Right lobe of liver (tissue), 6 donors: ENCODE data around the gene MLEC. TPM values are rescaled to one million over a fixed set of nuclear protein-coding genes. Genes with fewer than 3 reads are reported as not detected.

ENCODE experiments used
- ATAC-seq, 4 donors: fragments of 200-7000 bp; cut with Tn5 transposase; one replicate each; pipeline ENCODE4 v1.9.1; 2020; ENCODE audit warnings: mild to moderate bottlenecking in 4 of 4, moderate library complexity in 4 of 4
- DNase-seq, 3 donors: peaks; one replicate each; pipeline ENCODE4 v3.0.0-alpha.2; 2020
- H3K27ac ChIP-seq, 3 donors: fragments of 200-600 bp; one replicate each; pipeline ENCODE4 v1.8.0; 2022
- H3K27me3 ChIP-seq, 2 donors: fragments of 200-600 bp; one replicate each; pipeline ENCODE4 v1.8.0; 2022
- H3K36me3 ChIP-seq, 4 donors: fragments of 200-600 bp; sonication (generic) in 1 of 4; one replicate each; pipeline versions ENCODE4 v1.5.1 to v1.8.0; 2017 to 2022; ENCODE audit warnings: control low read depth in 1 of 4
- H3K4me1 ChIP-seq, 4 donors: fragments of 200-600 bp; sonication (generic) in 1 of 4; one replicate each; pipeline versions ENCODE4 v1.5.1 to v1.8.0; 2017 to 2022; ENCODE audit warnings: control low read depth in 1 of 4
- H3K4me3 ChIP-seq, 3 donors: fragments of 200-600 bp; one replicate each; pipeline ENCODE4 v1.8.0; 2022
- H3K9me3 ChIP-seq, 4 donors: fragments of 200-600 bp; sonication (generic) in 1 of 4; one replicate each; pipeline versions ENCODE4 v1.5.1 to v1.8.0; 2017 to 2022; ENCODE audit warnings: control low read depth in 1 of 4
- POLR2A ChIP-seq: fragments of 450-650 bp; IDR thresholded peaks from one replicate; pipeline ENCODE4 v1.6.1; 2017; ENCODE audit warnings: antibody characterized with exemption, mild to moderate bottlenecking
- WGBS: methylation state at CpG from one replicate; pipeline ENCODE4 v1.1.6; 2018; ENCODE audit warnings: low coverage, low lambda C conversion rate; ENCODE audit not compliant: insufficient coverage; ENCODE audit errors: missing lambda C conversion rate; 5-methylcytosine and 5-hydroxymethylcytosine counted together
- intact Hi-C, 2 donors: fragments of 100-400 bp; cut with DNase I; formaldehyde crosslinking; loops; one replicate each; pipeline versions ENCODE4 v1.11.2 to v1.14.1; 2022
- total RNA-seq, 6 experiments: library from RNA; depleted of rRNA in 2 of 6; stranded (reverse); fragments of >200 nt in 2 of 6; fragmentation: NEBNext Ultra II Directional in 3 of 6; extraction: Animal tissue kit (Norgen Biotek cat#: 25700) in 3 of 6; gene quantifications; one replicate each; pipeline versions ENCODE4 v1.1.0 to v1.2.4, GENCODE V29; 2016 to 2023
- TF ChIP-seq, protein P1 (sequence below), 4 donors: fragments of 200-600 bp in 3 of 4; fragments of 450-650 bp in 1 of 4; IDR thresholded peaks; one replicate each; pipeline versions ENCODE4 v1.5.1 to v1.8.0; 2016 to 2022; ENCODE audit warnings: antibody characterized with exemption in 4 of 4, mild to moderate bottlenecking in 2 of 4
- donor health status: DM: no; HTN: yes; CAD: no.
- donor health status: DM: no; HTN: no; CAD: no.
- donor health status: DM: no; HTN: no; CAD: no.
- donor health status: DM: no; HTN: yes; CAD: no.
- donor health status: DM: no; HTN: yes; CAD: no.

MLEC gene
- total RNA-seq, 6 experiments from 2014 or later = 102 to 193 (median 126) TPM

GRCh38 chr12:120680165-120680738 lies 6.7 kb upstream of the MLEC start:
- WGBS = 35% methylated on average over 4 of the region's 5 CpGs
- Histone ChIP-seq H3K4me1 (no peaks in the 10 kb centered on the region), H3K27ac (no peak overlapping the region), H3K36me3 (no peaks in the 10 kb centered on the region), H3K4me3 (no peak overlapping the region), H3K27me3 (no peaks in the 10 kb centered on the region), H3K9me3 (no peaks in the 10 kb centered on the region)
- no peak for DNase-seq
- intact Hi-C loops = no loop called here
- TF ChIP-seq POLR2A = no peak
- TF ChIP-seq, protein P1, sequence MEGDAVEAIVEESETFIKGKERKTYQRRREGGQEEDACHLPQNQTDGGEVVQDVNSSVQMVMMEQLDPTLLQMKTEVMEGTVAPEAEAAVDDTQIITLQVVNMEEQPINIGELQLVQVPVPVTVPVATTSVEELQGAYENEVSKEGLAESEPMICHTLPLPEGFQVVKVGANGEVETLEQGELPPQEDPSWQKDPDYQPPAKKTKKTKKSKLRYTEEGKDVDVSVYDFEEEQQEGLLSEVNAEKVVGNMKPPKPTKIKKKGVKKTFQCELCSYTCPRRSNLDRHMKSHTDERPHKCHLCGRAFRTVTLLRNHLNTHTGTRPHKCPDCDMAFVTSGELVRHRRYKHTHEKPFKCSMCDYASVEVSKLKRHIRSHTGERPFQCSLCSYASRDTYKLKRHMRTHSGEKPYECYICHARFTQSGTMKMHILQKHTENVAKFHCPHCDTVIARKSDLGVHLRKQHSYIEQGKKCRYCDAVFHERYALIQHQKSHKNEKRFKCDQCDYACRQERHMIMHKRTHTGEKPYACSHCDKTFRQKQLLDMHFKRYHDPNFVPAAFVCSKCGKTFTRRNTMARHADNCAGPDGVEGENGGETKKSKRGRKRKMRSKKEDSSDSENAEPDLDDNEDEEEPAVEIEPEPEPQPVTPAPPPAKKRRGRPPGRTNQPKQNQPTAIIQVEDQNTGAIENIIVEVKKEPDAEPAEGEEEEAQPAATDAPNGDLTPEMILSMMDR (IDR thresholded peaks at IDR 0.05) = no peak
- ATAC-seq = peak in 3 of 4 donors; percentile 12 to 28 (median 15)

DNA sequence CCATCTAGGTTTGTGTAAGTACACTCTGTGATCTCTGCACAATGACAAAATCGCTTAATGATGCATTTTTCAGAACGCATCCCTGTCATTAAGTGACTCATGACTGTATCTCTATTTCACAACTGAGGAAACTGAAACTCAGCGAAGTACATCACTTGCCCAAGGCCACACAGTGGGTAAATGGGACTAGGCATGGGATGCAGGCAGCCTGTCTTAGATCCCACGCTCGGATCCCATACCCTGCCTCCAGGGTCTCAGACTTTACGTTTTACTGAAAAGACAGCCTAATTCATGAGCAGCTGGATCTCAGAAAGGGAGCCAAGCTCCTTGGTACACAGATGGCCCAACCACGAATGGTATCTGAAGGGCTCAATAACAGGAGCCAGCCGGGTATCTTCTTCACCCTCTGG lies 2.4 kb upstream of the MLEC start:
- Histone ChIP-seq H3K9me3 (no peaks in the 10 kb centered on the region), H3K4me3 (no peak overlapping the region), H3K27me3 (no peaks in the 10 kb centered on the region), H3K27ac (no peak overlapping the region), H3K4me1 (peaks cover 0 to 13% (median 1%) of the 10 kb centered on the region in 4 donors), H3K36me3 (no peaks in the 10 kb centered on the region)
- TF ChIP-seq POLR2A = no peak
- TF ChIP-seq, protein P1 (IDR thresholded peaks at IDR 0.05) = no peak
- 49% methylated on average over 8 of the region's 8 CpGs for WGBS
- intact Hi-C loops = no loop called here
- no peak for ATAC-seq
- DNase-seq = no peak

DNA sequence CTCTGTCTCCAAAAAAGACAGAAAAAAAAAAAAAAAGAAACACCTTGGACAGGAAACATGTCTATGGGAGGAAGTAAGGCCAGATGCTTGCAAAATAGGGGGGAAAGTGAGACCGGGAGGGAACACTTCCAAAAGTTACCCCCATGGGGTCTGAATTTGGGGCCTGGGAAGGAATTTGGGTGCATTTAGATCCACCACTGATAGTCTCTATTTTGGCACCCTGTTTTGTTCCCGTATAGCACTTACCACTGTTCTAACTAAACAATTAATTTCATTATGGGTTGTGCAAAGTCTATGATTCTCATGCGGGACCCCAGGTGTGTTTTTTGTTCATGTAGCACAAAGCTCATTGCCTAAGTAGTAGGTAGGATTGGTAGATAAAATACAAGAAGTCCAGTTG lies 1.4 kb upstream of the MLEC start:
- DNase-seq (no peak), ATAC-seq (no peak)
- 56% methylated on average over 3 of the region's 3 CpGs for WGBS
- H3K9me3 ChIP-seq = no peaks in the 10 kb centered on the region
- H3K36me3 ChIP-seq = no peaks in the 10 kb centered on the region
- TF ChIP-seq, protein P1 (IDR thresholded peaks at IDR 0.05) = no peak
- no peak for TF ChIP-seq POLR2A
- no peak overlapping the region for H3K27ac ChIP-seq
- intact Hi-C loops = no loop called here
- H3K4me3 ChIP-seq = no peak overlapping the region
- no peaks in the 10 kb centered on the region for H3K27me3 ChIP-seq
- peaks cover 0 to 23% (median 6%) of the 10 kb centered on the region in 4 donors for H3K4me1 ChIP-seq

- H3K27ac ChIP-seq = peak overlapping the region; percentile 53 to 95 (median 87)
- peaks cover 0 to 30% (median 9%) of the 10 kb centered on the region in 4 donors for H3K4me1 ChIP-seq
- no peaks in the 10 kb centered on the region for H3K27me3 ChIP-seq
- H3K9me3 ChIP-seq = no peaks in the 10 kb centered on the region
- TF ChIP-seq POLR2A = peak; percentile 75
- TF ChIP-seq, protein P1 (IDR thresholded peaks at IDR 0.05) = no peak
- intact Hi-C loops = no loop called here
- peak; percentile 99 to 100 (median 99) for DNase-seq
- ATAC-seq = peak; percentile 81 to 90 (median 85)
- WGBS = under 1% methylated on average over 24 of the region's 46 CpGs
- peak overlapping the region; percentile 96 to 99 (median 99) for H3K4me3 ChIP-seq
- H3K36me3 ChIP-seq = no peaks in the 10 kb centered on the region
Measured at GRCh38 chr12:120686151-120686689, 729 bp upstream of the MLEC start.
